Measurements from ENCODE around the gene SLC24A4. TPM values are rescaled to one million over a fixed set of nuclear protein-coding genes. Genes with fewer than 3 reads are reported as not detected.
A peak's percentile ranks its signal among the peaks of the same experiment; 100 is the strongest.

SLC24A4 gene
- total RNA-seq, 3 donors from 2014 or later (not counting 1 experiment from before 2014, with no cell fraction given), result 1.1 to 3.2 (median 2.1) TPM

GRCh38 chr14:92463141-92463540, 140.2 kb downstream of the SLC24A4 start:
- 55% methylated on average over 8 of the region's 12 CpGs for WGBS (ENCODE audit: insufficient coverage)
- ATAC-seq (peak in 1 of 3 donors; percentile 23), DNase-seq (peak in 1 of 2 donors; percentile 50)
- intact Hi-C loops (cut with micrococcal nuclease), result loop anchor here (5.0 to 10.0 kb wide), 2 partner anchors 54 to 222 kb away; no protein-coding TSS in a partner anchor
- H3K27me3 Mint-ChIP-seq (ENCODE audit: low read depth in 2 of 2), result no peaks in the 10 kb centered on the region
- peak overlapping the region; percentile 76 for H3K4me3 Mint-ChIP-seq
- Histone ChIP-seq H3K27ac (ENCODE audit: low read length) (no peak overlapping the region), H3K4me3 (ENCODE audit: low read length) (no peak overlapping the region), H3K36me3 (ENCODE audit: control insufficient read depth, insufficient read depth, low read length) (no peaks in the 10 kb centered on the region), H3K9me3 (ENCODE audit: control insufficient read depth, insufficient read depth, low read length) (peaks cover 7% of the 10 kb centered on the region), H3K4me1 (ENCODE audit: control insufficient read depth, insufficient read depth, low read length) (peaks cover 43% of the 10 kb centered on the region), H3K27me3 (ENCODE audit: control insufficient read depth, insufficient read depth, low read length) (no peaks in the 10 kb centered on the region)
- peaks cover 7% of the 10 kb centered on the region for H3K36me3 Mint-ChIP-seq
- H3K27ac Mint-ChIP-seq, result peak overlapping the region; percentile 85 to 91
- peaks cover 21 to 40% of the 10 kb centered on the region in 2 donors for H3K4me1 Mint-ChIP-seq
- no peak for TF ChIP-seq CTCF (IDR thresholded peaks at IDR 0.05)
- H3K9me3 Mint-ChIP-seq, result peaks cover 0 to 3% of the 10 kb centered on the region in 2 donors

- no peak overlapping the region for H3K27ac ChIP-seq (ENCODE audit: low read length)
- Mint-ChIP-seq H3K9me3 (peaks cover 0 to 3% of the 10 kb centered on the region in 2 donors), H3K36me3 (peaks cover 7% of the 10 kb centered on the region), H3K4me3 (no peak overlapping the region), H3K4me1 (peaks cover 21 to 40% of the 10 kb centered on the region in 2 donors), H3K27me3 (ENCODE audit: low read depth in 2 of 2) (no peaks in the 10 kb centered on the region), H3K27ac (peak overlapping the region in 1 of 2 donors; percentile 85)
- H3K36me3 ChIP-seq (ENCODE audit: control insufficient read depth, insufficient read depth, low read length), result no peaks in the 10 kb centered on the region
- WGBS (ENCODE audit: insufficient coverage), result 88% methylated on average over 5 of the region's 6 CpGs
- H3K4me1 ChIP-seq (ENCODE audit: control insufficient read depth, insufficient read depth, low read length), result peaks cover 42% of the 10 kb centered on the region
- TF ChIP-seq CTCF (IDR thresholded peaks at IDR 0.05), result no peak
- peaks cover 7% of the 10 kb centered on the region for H3K9me3 ChIP-seq (ENCODE audit: control insufficient read depth, insufficient read depth, low read length)
- DNase-seq (no peak), ATAC-seq (no peak)
- intact Hi-C loops (cut with micrococcal nuclease), result loop anchor here (5.0 to 10.0 kb wide), 2 partner anchors 53 to 221 kb away; no protein-coding TSS in a partner anchor
- no peaks in the 10 kb centered on the region for H3K27me3 ChIP-seq (ENCODE audit: control insufficient read depth, insufficient read depth, low read length)
- no peak overlapping the region for H3K4me3 ChIP-seq (ENCODE audit: low read length)
Observed at GRCh38 chr14:92464156-92464555, 141.2 kb downstream of the SLC24A4 start.

- no peak overlapping the region for H3K4me3 Mint-ChIP-seq
Observed at GRCh38 chr14:92464716-92465115, 141.8 kb downstream of the SLC24A4 start.

More at GRCh38 chr14:92464716-92465115, 141.8 kb downstream of the SLC24A4 start:
- peaks cover 7% of the 10 kb centered on the region for H3K36me3 Mint-ChIP-seq
- no peak overlapping the region for H3K27ac Mint-ChIP-seq
- H3K4me3 ChIP-seq (ENCODE audit: low read length), result no peak overlapping the region
- no peak for ATAC-seq
- intact Hi-C loops (cut with micrococcal nuclease), result loop anchor here (5.0 to 10.0 kb wide), 2 partner anchors 53 to 220 kb away; no protein-coding TSS in a partner anchor
- no peaks in the 10 kb centered on the region for H3K36me3 ChIP-seq (ENCODE audit: control insufficient read depth, insufficient read depth, low read length)
- H3K9me3 Mint-ChIP-seq, result peaks cover 0 to 3% of the 10 kb centered on the region in 2 donors
- H3K4me1 Mint-ChIP-seq, result peaks cover 21 to 36% of the 10 kb centered on the region in 2 donors
- no peak for TF ChIP-seq CTCF (IDR thresholded peaks at IDR 0.05)
- no peaks in the 10 kb centered on the region for H3K27me3 Mint-ChIP-seq (ENCODE audit: low read depth in 2 of 2)
- 97% methylated on average over 9 of the region's 9 CpGs for WGBS (ENCODE audit: insufficient coverage)
- DNase-seq, result no peak
- H3K9me3 ChIP-seq (ENCODE audit: control insufficient read depth, insufficient read depth, low read length), result peaks cover 7% of the 10 kb centered on the region
- H3K27ac ChIP-seq (ENCODE audit: low read length), result no peak overlapping the region
- peaks cover 36% of the 10 kb centered on the region for H3K4me1 ChIP-seq (ENCODE audit: control insufficient read depth, insufficient read depth, low read length)
- H3K27me3 ChIP-seq (ENCODE audit: control insufficient read depth, insufficient read depth, low read length), result no peaks in the 10 kb centered on the region
